Measurements from ENCODE around the gene PPFIBP2.

The PPFIBP2 gene

GRCh38 chr11:7577291-7578190 is 63.7 kb downstream of the PPFIBP2 start:
- H3K36me3 ChIP-seq (ENCODE audit: insufficient read depth, insufficient read length, low read length): no peaks in the 10 kb centered on the region
- H3K9me3 ChIP-seq (ENCODE audit: insufficient read depth, low read length): no peaks in the 10 kb centered on the region
- H3K4me3 ChIP-seq (ENCODE audit: insufficient read length, low read depth): no peak overlapping the region
- H3K27me3 ChIP-seq (ENCODE audit: insufficient read depth, insufficient read length): no peaks in the 10 kb centered on the region
- H3K4me1 ChIP-seq (ENCODE audit: insufficient read depth, insufficient read length): peaks cover 26% of the 10 kb centered on the region
- TF ChIP-seq SUZ12 (IDR thresholded peaks at IDR 0.05; ENCODE audit: extremely low read depth, insufficient read depth, insufficient read length): no peak
- TF ChIP-seq YY1 (IDR thresholded peaks at IDR 0.05; ENCODE audit: insufficient read depth, insufficient read length): no peak
- TF ChIP-seq ZNF274 (IDR thresholded peaks at IDR 0.05; ENCODE audit: low read depth, low read length): no peak
- no peak for DNase-seq (ENCODE audit: low read depth, low spot score)
- no peak overlapping the region for H3K9ac ChIP-seq (ENCODE audit: insufficient read length, low read depth)

- H3K9me3 ChIP-seq (ENCODE audit: insufficient read depth, low read length): no peaks in the 10 kb centered on the region
- H3K27me3 ChIP-seq (ENCODE audit: insufficient read depth, insufficient read length): no peaks in the 10 kb centered on the region
- H3K4me1 ChIP-seq (ENCODE audit: insufficient read depth, insufficient read length): peaks cover 24% of the 10 kb centered on the region
- no peak overlapping the region for H3K9ac ChIP-seq (ENCODE audit: insufficient read length, low read depth)
- TF ChIP-seq SUZ12 (IDR thresholded peaks at IDR 0.05; ENCODE audit: extremely low read depth, insufficient read depth, insufficient read length) (no peak), YY1 (IDR thresholded peaks at IDR 0.05; ENCODE audit: insufficient read depth, insufficient read length) (no peak), ZNF274 (IDR thresholded peaks at IDR 0.05; ENCODE audit: low read depth, low read length) (no peak)
- no peak for DNase-seq (ENCODE audit: low read depth, low spot score)
- no peak overlapping the region for H3K4me3 ChIP-seq (ENCODE audit: insufficient read length, low read depth)
- no peaks in the 10 kb centered on the region for H3K36me3 ChIP-seq (ENCODE audit: insufficient read depth, insufficient read length, low read length)
These were observed 64.6 kb downstream of the PPFIBP2 start for GRCh38 chr11:7578276-7578955.

GRCh38 chr11:7579361-7579791 is 65.6 kb downstream of the PPFIBP2 start:
- Histone ChIP-seq H3K27me3 (ENCODE audit: insufficient read depth, insufficient read length) (no peaks in the 10 kb centered on the region), H3K36me3 (ENCODE audit: insufficient read depth, insufficient read length, low read length) (no peaks in the 10 kb centered on the region), H3K9me3 (ENCODE audit: insufficient read depth, low read length) (no peaks in the 10 kb centered on the region), H3K4me3 (ENCODE audit: insufficient read length, low read depth) (no peak overlapping the region), H3K4me1 (ENCODE audit: insufficient read depth, insufficient read length) (peaks cover 21% of the 10 kb centered on the region), H3K9ac (ENCODE audit: insufficient read length, low read depth) (no peak overlapping the region)
- no peak for TF ChIP-seq SUZ12 (IDR thresholded peaks at IDR 0.05; ENCODE audit: extremely low read depth, insufficient read depth, insufficient read length)
- no peak for TF ChIP-seq YY1 (IDR thresholded peaks at IDR 0.05; ENCODE audit: insufficient read depth, insufficient read length)
- no peak for TF ChIP-seq ZNF274 (IDR thresholded peaks at IDR 0.05; ENCODE audit: low read depth, low read length)
- DNase-seq (ENCODE audit: low read depth, low spot score): no peak

GRCh38 chr11:7581021-7581590 is 67.3 kb downstream of the PPFIBP2 start:
- peaks cover 14% of the 10 kb centered on the region for H3K4me1 ChIP-seq (ENCODE audit: insufficient read depth, insufficient read length)
- H3K36me3 ChIP-seq (ENCODE audit: insufficient read depth, insufficient read length, low read length): no peaks in the 10 kb centered on the region
- DNase-seq (ENCODE audit: low read depth, low spot score): no peak
- H3K27me3 ChIP-seq (ENCODE audit: insufficient read depth, insufficient read length): no peaks in the 10 kb centered on the region
- H3K9ac ChIP-seq (ENCODE audit: insufficient read length, low read depth): no peak overlapping the region
- TF ChIP-seq SUZ12 (IDR thresholded peaks at IDR 0.05; ENCODE audit: extremely low read depth, insufficient read depth, insufficient read length) (no peak), ZNF274 (IDR thresholded peaks at IDR 0.05; ENCODE audit: low read depth, low read length) (no peak), YY1 (IDR thresholded peaks at IDR 0.05; ENCODE audit: insufficient read depth, insufficient read length) (no peak)
- H3K4me3 ChIP-seq (ENCODE audit: insufficient read length, low read depth): no peak overlapping the region
- H3K9me3 ChIP-seq (ENCODE audit: insufficient read depth, low read length): no peaks in the 10 kb centered on the region

GRCh38 chr11:7582338-7582985 is 68.7 kb downstream of the PPFIBP2 start:
- Histone ChIP-seq H3K4me1 (ENCODE audit: insufficient read depth, insufficient read length) (peaks cover 3% of the 10 kb centered on the region), H3K36me3 (ENCODE audit: insufficient read depth, insufficient read length, low read length) (no peaks in the 10 kb centered on the region), H3K9ac (ENCODE audit: insufficient read length, low read depth) (no peak overlapping the region), H3K27me3 (ENCODE audit: insufficient read depth, insufficient read length) (no peaks in the 10 kb centered on the region), H3K4me3 (ENCODE audit: insufficient read length, low read depth) (no peak overlapping the region), H3K9me3 (ENCODE audit: insufficient read depth, low read length) (no peaks in the 10 kb centered on the region)
- TF ChIP-seq SUZ12 (IDR thresholded peaks at IDR 0.05; ENCODE audit: extremely low read depth, insufficient read depth, insufficient read length) (no peak), ZNF274 (IDR thresholded peaks at IDR 0.05; ENCODE audit: low read depth, low read length) (no peak), YY1 (IDR thresholded peaks at IDR 0.05; ENCODE audit: insufficient read depth, insufficient read length) (no peak)
- DNase-seq (ENCODE audit: low read depth, low spot score): no peak

- no peaks in the 10 kb centered on the region for H3K27me3 ChIP-seq (ENCODE audit: insufficient read depth, insufficient read length)
- no peak overlapping the region for H3K9ac ChIP-seq (ENCODE audit: insufficient read length, low read depth)
- no peak for TF ChIP-seq SUZ12 (IDR thresholded peaks at IDR 0.05; ENCODE audit: extremely low read depth, insufficient read depth, insufficient read length)
- TF ChIP-seq ZNF274 (IDR thresholded peaks at IDR 0.05; ENCODE audit: low read depth, low read length): no peak
- no peak for TF ChIP-seq YY1 (IDR thresholded peaks at IDR 0.05; ENCODE audit: insufficient read depth, insufficient read length)
- H3K9me3 ChIP-seq (ENCODE audit: insufficient read depth, low read length): no peaks in the 10 kb centered on the region
- no peak for DNase-seq (ENCODE audit: low read depth, low spot score)
- no peak overlapping the region for H3K4me3 ChIP-seq (ENCODE audit: insufficient read length, low read depth)
- no peaks in the 10 kb centered on the region for H3K36me3 ChIP-seq (ENCODE audit: insufficient read depth, insufficient read length, low read length)
- H3K4me1 ChIP-seq (ENCODE audit: insufficient read depth, insufficient read length): peaks cover 3% of the 10 kb centered on the region
These were observed 69.4 kb downstream of the PPFIBP2 start for GRCh38 chr11:7583248-7583647.

Data from NT2/D1 (cell line).